Thyroid gland (tissue), 4 donors: ENCODE measurements around the gene OCA2. TPM values are rescaled to one million over a fixed set of nuclear protein-coding genes. Genes with fewer than 3 reads are reported as not detected.
"Not testable (repeated sequence)": the region's sequence is repeated elsewhere in the genome, so short reads cannot be mapped to it uniquely, and the experiment has no call there.

Experiments used
- DNase-seq, 2 donors: peaks; one replicate each; pipeline ENCODE4 v3.0.0-alpha.2; 2019
- H3K27ac ChIP-seq, 3 donors: fragments of 200-600 bp; sonication (generic); 1 replicate in 2 of 3; 2 replicates in 1 of 3; pipeline ENCODE4 v1.5.1; 2016 to 2019; ENCODE audit warnings: mild to moderate bottlenecking in 1 of 3, moderate library complexity in 1 of 3
- H3K27me3 ChIP-seq: fragments of 200-600 bp; sonication (generic); one replicate; pipeline ENCODE4 v1.5.1; 2019
- H3K36me3 ChIP-seq, 2 donors: fragments of 200-600 bp; sonication (generic); one replicate each; pipeline ENCODE4 v1.5.1; 2016 to 2019
- H3K4me1 ChIP-seq, 2 donors: fragments of 200-600 bp; sonication (generic); one replicate each; pipeline ENCODE4 v1.5.1; 2017 to 2019
- H3K4me3 ChIP-seq, 3 donors: fragments of 200-600 bp; sonication (generic); replicated peaks in 1 of 3; 1 replicate in 2 of 3; 2 replicates in 1 of 3; pipeline ENCODE4 v1.5.1; 2016; ENCODE audit warnings: mild to moderate bottlenecking in 1 of 3
- H3K9me3 ChIP-seq: fragments of 200-600 bp; sonication (generic); one replicate; pipeline ENCODE4 v1.5.1; 2017
- POLR2A ChIP-seq, 2 donors: fragments of 450-650 bp; IDR thresholded peaks; one replicate each; pipeline ENCODE4 v1.6.1; 2017; ENCODE audit warnings: antibody characterized with exemption in 2 of 2, mild to moderate bottlenecking in 2 of 2, moderate library complexity in 1 of 2
- whole genome bisulfite sequencing, 2 donors: methylation state at CpG; one replicate each; pipeline ENCODE4 v1.1.5; 2017; 5-methylcytosine and 5-hydroxymethylcytosine counted together
- intact Hi-C: fragments of 100-400 bp; cut with DNase I; formaldehyde crosslinking; loops from one replicate; pipeline ENCODE4 v1.15.1; 2023
- total RNA-seq, 4 donors: library from RNA; depleted of rRNA; stranded (reverse); fragments of >200 nt; gene quantifications; one replicate each; pipeline ENCODE4 v1.2.3, GENCODE V29; 2016
- TF ChIP-seq, protein P1 (sequence below), 6 experiments: fragments of 200-600 bp in 3 of 6; fragments of 450-650 bp in 3 of 6; sonication (generic) in 3 of 6; IDR thresholded peaks; one replicate each; pipeline ENCODE4 v1.5.1; 2016 to 2019; ENCODE audit warnings: antibody characterized with exemption in 6 of 6, mild to moderate bottlenecking in 2 of 6, inconsistent platforms in 1 of 6, moderate library complexity in 1 of 6

Gene OCA2
- total RNA-seq, 4 donors from 2014 or later: 5.5 to 20.5 (median 13.8) TPM

DNA sequence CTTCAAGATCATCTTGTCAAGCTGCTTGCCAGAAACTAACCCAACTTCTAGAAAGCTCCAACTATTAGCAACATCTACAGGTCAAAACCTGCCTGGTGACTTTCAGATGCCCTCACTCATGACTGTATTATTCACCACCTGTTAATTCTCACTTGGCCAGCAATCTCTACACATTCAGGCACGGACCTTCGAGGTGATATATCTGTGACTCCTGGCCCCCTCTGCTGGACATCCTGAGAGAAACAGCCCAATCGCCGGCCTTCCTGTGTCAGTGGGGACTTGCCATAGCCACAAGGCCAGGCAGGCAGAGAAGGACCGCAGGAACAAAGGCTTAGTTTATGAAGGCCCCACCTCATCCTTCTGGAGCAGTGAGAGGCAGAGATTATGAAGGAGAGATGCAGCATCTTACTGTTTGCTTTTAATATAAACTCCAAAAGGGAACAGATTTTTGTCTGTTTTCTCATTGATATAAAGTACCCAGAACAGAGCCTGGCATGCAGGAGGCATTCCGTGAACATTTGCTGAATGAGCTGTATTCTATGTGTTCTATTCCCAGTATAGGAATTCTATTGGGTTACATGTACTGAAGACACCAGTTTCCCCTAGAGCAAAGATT lies 24.4 kb upstream of the OCA2 start:
- peak overlapping the region in 1 of 3 donors; percentile 30 for H3K27ac ChIP-seq
- no peaks in the 10 kb centered on the region for H3K27me3 ChIP-seq
- intact Hi-C loops: no loop called here
- peaks cover 12 to 22% of the 10 kb centered on the region in 2 donors for H3K36me3 ChIP-seq
- no peaks in the 10 kb centered on the region for H3K9me3 ChIP-seq
- DNase-seq: peak; percentile 90 to 91
- no peak overlapping the region for H3K4me3 ChIP-seq
- no peak for TF ChIP-seq POLR2A (IDR thresholded peaks at IDR 0.05)
- TF ChIP-seq, protein P1, sequence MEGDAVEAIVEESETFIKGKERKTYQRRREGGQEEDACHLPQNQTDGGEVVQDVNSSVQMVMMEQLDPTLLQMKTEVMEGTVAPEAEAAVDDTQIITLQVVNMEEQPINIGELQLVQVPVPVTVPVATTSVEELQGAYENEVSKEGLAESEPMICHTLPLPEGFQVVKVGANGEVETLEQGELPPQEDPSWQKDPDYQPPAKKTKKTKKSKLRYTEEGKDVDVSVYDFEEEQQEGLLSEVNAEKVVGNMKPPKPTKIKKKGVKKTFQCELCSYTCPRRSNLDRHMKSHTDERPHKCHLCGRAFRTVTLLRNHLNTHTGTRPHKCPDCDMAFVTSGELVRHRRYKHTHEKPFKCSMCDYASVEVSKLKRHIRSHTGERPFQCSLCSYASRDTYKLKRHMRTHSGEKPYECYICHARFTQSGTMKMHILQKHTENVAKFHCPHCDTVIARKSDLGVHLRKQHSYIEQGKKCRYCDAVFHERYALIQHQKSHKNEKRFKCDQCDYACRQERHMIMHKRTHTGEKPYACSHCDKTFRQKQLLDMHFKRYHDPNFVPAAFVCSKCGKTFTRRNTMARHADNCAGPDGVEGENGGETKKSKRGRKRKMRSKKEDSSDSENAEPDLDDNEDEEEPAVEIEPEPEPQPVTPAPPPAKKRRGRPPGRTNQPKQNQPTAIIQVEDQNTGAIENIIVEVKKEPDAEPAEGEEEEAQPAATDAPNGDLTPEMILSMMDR (IDR thresholded peaks at IDR 0.05): peak; percentile 45 to 93 (median 79)
- WGBS, 2 donors: 21 to 27% methylated on average over 6 of the region's 6 CpGs
- peaks cover 0 to 3% of the 10 kb centered on the region in 2 donors for H3K4me1 ChIP-seq

DNA sequence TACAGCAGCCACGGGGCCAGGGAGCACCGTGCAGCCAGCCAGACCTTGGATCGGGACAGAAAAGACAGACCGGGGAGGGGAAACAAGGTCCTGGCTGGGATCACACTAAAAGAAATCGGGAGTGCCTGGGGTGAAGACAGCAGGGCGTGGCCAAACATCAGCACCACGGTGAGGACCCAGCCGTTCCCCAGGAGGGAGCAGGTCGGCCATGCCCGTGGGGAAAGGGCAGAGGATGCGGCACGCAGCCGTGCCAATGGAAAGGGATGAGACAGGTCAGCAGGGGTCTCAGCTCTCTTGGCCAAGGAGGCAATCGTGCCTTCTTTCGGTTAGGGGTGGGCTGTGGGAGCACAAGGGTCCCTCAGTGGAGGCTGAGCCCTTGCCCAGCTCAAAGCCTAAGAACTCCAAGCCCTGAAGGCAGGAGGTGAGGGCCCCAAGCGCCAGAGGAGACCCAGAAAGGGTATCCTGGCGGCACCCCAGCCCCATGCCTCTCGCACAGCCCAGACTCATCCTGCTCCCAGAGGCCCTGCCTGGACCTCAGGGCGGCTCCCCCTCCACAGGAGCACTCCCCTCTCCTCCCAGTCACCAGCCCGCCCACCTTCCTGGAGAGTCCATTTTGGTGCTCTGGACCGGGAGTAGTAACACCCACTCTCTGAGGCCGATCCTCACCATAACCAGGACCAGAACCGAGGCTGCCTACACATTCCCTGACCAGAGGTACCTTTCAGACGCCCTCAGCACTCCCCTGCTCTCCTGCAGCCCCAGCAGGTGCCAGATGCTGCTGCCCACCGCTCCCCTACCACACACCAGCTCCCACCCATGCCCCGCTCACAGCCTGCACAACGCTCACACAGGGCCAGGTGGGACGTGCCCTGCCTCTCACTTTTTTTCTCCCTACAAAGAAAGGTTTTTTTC lies 23.2 kb upstream of the OCA2 start:
- WGBS, 2 donors: 88 to 89% methylated on average over 24 to 25 of the region's 28 CpGs
- H3K9me3 ChIP-seq: no peaks in the 10 kb centered on the region
- H3K27ac ChIP-seq: peak overlapping the region in 1 of 3 donors; percentile 2
- no peak overlapping the region for H3K4me3 ChIP-seq
- H3K36me3 ChIP-seq: peaks cover 20 to 26% of the 10 kb centered on the region in 2 donors
- H3K27me3 ChIP-seq: no peaks in the 10 kb centered on the region
- peaks cover 0 to 3% of the 10 kb centered on the region in 2 donors for H3K4me1 ChIP-seq
- DNase-seq: no peak
- intact Hi-C loops: no loop called here
- TF ChIP-seq POLR2A (IDR thresholded peaks at IDR 0.05): no peak
- TF ChIP-seq, protein P1 (IDR thresholded peaks at IDR 0.05): no peak

DNA sequence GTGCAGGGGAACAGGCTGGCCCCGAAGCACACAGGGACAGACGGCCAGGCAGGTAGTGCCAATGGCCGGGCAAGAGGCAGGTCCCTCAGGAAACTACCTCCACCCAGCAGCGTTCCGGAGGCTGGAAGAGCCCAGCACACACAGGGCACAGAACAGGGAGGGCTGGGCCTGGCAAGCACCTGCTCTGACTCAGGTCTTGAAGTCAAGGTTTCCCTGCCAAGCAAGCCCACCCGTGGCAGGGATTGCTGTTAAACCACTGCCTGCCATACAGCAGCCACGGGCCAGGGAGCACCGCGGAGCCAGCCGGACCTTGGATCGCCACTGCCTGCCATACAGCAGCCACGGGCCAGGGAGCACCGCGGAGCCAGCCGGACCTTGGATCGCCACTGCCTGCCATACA lies 22.5 kb upstream of the OCA2 start:
- H3K27ac ChIP-seq, H3K27me3 ChIP-seq, DNase-seq, H3K4me1 ChIP-seq, H3K4me3 ChIP-seq, H3K9me3 ChIP-seq: not testable (repeated sequence)
- peaks cover 23 to 26% of the 10 kb centered on the region in 2 donors for H3K36me3 ChIP-seq
- intact Hi-C loops: loop anchor here (2.0 kb wide), 1 partner anchor 41 kb away; no protein-coding TSS in a partner anchor
- WGBS, 2 donors: 92 to 94% methylated on average over 7 to 13 of the region's 16 CpGs

DNA sequence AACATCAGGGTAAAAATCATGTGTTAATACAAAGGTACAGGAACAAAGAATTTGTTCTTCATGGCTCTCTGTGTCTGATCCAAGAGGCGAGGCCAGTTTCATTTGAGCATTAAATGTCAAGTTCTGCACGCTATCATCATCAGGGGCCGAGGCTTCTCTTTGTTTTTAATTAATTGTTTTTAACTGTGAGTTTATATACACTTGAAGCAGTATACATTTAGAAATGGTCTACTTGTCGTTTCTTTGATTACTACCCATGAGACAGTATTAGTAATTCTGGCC lies 21.2 kb upstream of the OCA2 start:
- no peaks in the 10 kb centered on the region for H3K9me3 ChIP-seq
- peaks cover 5 to 7% of the 10 kb centered on the region in 2 donors for H3K4me1 ChIP-seq
- no peak for DNase-seq
- intact Hi-C loops: loop anchor here (2.0 kb wide), 1 partner anchor 39 kb away; no protein-coding TSS in a partner anchor
- WGBS, 2 donors: 94 to 95% methylated on average over 4 of the region's 4 CpGs
- TF ChIP-seq POLR2A (IDR thresholded peaks at IDR 0.05): no peak
- TF ChIP-seq, protein P1 (IDR thresholded peaks at IDR 0.05): no peak
- H3K36me3 ChIP-seq: peaks cover 25 to 26% of the 10 kb centered on the region in 2 donors
- H3K27ac ChIP-seq: no peak overlapping the region
- H3K4me3 ChIP-seq: no peak overlapping the region
- H3K27me3 ChIP-seq: no peaks in the 10 kb centered on the region

DNA sequence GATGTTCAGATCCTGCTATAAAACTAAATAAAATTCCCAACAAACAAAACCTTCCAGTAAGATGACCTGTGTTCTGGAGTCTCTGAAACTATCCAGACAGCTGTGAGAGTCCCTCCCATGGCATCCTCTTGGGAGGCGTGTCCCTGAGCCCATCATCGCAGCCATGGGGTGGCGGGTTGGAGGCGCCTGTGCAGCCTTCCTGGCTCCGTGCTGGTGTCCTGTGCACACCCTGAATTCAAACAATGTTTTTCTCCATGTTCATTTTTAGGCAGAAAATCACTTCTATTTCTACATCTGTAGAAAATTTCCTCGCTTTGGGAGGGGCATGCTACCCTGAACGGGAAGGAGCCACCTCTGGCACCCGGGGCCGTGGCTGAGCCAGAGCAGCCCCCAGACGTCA lies 19.4 kb upstream of the OCA2 start:
- TF ChIP-seq, protein P1 (IDR thresholded peaks at IDR 0.05): no peak
- TF ChIP-seq POLR2A (IDR thresholded peaks at IDR 0.05): no peak
- no peak overlapping the region for H3K27ac ChIP-seq
- H3K27me3 ChIP-seq: no peaks in the 10 kb centered on the region
- H3K36me3 ChIP-seq: peaks cover 17 to 25% of the 10 kb centered on the region in 2 donors
- 95% methylated on average over 10 of the region's 10 CpGs for whole genome bisulfite sequencing, 2 donors
- H3K4me1 ChIP-seq: peaks cover 12 to 25% of the 10 kb centered on the region in 2 donors
- DNase-seq: no peak
- intact Hi-C loops: no loop called here
- no peak overlapping the region for H3K4me3 ChIP-seq
- no peaks in the 10 kb centered on the region for H3K9me3 ChIP-seq
